DMS114 treated with DMSO at 0.1 percent for 48 hours (cell line): ENCODE measurements around the gene PLCL2.

Source experiments
- DNase-seq: peaks from one replicate; lab custom pipeline; 2025; ENCODE audit not compliant: unreplicated experiment; lab: John Stamatoyannopoulos, UW

The PLCL2 gene

GRCh38 chr3:16865335-16865734, 19.4 kb upstream of the PLCL2 start:
- no peak for DNase-seq

GRCh38 chr3:16866571-16866970, 18.2 kb upstream of the PLCL2 start:
- DNase-seq = no peak

- no peak for DNase-seq
Observed at GRCh38 chr3:16868513-16868912, 16.2 kb upstream of the PLCL2 start.

- DNase-seq = no peak
Observed at GRCh38 chr3:16869261-16870005, 15.3 kb upstream of the PLCL2 start.

- DNase-seq = no peak
Observed at GRCh38 chr3:16871915-16872842, 12.6 kb upstream of the PLCL2 start.

DNA sequence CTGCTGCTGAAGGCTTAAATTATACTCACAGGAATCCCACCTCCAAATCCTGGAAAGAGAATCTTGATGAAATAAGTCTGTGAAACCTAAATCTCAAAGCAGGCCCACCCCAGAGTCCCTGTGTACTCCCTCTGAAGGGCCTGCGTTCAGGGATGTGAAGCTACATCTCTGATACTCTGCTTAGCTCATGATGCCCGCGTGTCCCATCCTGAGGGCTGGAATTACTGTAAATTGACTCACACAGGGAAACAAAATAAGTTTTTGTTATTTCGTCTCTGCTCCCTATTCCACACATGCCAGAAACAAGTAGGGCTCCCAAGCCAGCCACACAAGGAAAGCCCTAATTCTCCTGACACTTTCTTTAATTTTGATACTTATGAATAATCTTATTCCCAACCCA, 10.9 kb upstream of the PLCL2 start:
- DNase-seq = no peak

GRCh38 chr3:16875876-16876550, 8.7 kb upstream of the PLCL2 start:
- no peak for DNase-seq

DNA sequence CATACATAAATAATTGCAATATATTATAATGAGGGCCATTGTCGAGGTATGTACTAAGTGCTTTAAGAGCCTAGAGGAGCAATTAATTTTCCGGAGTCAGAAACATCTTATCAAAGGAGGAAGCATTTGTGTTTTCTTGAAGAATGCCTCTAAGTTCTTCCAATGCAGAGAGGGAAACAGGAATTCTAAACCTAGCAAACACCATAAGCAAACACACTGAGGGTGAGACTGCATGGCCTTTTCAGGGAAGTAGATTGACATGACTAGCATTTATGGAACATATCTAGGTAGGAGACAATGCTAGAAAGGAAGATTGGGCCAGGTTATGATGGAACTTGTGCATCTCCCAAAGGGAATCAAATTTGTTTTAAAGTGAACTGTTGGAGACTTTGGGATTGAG, 7.2 kb upstream of the PLCL2 start:
- no peak for DNase-seq

GRCh38 chr3:16877911-16878310, 6.8 kb upstream of the PLCL2 start:
- DNase-seq = no peak

DNA sequence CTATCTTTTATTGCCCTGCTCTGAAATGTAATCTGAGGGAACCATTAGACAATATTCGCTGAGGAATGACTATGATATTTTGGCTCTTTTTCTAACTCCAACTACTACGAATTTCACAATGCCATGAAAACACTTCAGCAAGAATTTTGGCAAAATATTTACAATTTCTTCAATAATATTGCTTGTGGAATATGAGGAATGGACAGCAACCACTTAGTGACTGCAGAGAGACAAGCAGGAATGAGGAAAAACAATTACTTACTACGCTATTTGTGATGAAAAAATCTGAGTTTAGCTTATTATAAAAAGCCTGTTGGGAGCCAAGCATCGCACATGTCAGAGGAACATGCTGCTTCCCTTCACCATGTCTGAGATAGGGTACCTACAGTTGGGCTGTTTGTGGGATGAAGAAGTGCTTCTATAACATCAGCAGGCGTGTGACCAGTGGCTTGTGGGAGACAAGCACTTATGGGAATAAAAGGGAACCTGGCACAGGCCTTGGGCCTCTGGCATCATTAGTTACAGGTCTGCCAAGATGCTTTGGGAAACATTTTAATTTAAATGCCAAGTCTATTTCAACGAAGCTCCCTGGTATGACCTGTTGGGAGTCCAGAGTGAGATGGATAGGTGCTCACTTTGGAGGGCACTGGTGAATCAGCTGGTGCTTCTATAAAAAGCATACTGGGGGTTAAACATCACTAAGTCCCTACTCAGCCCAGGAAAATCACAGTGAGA, 2.7 kb upstream of the PLCL2 start:
- DNase-seq = no peak

DNA sequence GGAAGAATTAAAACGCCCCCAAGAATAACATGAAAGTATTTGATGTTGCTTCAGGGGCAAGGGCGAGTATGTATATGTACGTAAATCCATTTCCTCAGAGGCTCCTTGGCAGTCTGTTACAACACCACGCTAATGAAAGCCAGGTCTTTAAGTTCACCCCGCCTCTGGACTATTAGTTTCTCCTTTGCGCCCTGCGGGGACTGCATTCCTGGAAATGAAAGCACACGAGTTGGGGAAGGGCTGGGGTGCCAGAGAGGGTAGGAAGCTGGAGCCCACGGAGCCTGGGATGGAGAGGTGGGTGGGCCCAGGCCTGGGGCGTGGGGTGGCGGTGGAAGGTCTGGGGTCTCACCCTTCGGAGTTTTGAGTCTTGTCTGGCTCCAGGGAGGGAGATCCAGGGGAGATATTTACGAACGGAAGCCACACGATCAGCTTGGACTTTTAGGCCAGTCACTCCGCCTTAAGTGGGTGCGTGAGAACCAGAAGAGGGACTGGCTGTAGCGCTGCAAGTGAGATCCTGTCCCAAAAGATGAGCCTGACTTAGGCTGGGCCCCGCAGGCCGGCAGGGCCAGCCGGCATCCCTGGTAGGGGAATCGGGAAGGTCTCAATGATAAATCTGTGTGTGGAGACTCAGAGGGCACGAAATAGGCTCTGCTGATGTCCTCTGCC, 1.6 kb upstream of the PLCL2 start:
- no peak for DNase-seq

- DNase-seq = no peak
Observed at GRCh38 chr3:16883723-16884083, 1.1 kb upstream of the PLCL2 start.

- peak; percentile 11 for DNase-seq
Observed at GRCh38 chr3:16884084-16884747, 539 bp upstream of the PLCL2 start.

DNA sequence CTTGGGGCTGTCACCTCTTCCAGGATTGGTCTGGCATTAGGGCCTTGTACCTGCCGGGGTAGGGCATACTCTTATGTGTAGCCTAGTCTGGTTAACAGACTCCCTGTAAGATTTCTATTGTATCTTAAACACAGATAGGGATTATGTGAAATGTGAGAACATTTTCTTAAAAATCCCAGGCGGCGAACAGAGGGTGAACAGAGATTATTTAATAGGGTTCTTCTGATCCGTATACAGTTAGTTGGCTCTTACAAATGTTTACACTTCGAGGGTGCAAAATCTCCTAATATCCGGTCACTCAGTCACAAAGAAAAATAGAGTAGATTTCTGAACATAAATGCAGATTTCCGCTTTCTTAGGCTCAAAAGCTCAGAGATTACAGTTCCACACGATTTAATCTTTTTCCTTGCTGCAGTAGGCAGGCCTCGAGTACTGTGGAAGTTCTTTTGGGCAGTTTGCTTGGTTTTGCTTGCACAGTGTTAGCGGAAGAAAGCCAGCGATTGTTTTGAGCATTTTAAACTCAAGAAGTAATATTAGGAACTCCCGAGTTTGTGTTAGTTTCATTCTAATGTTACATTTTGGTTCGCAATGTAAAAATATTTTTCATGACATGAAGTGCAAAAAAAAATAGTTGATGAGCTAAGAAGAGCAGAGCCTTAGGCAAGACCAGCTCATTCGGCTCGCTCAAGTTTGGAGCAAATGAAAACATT, 993 bp downstream of the PLCL2 start:
- DNase-seq = no peak

DNA sequence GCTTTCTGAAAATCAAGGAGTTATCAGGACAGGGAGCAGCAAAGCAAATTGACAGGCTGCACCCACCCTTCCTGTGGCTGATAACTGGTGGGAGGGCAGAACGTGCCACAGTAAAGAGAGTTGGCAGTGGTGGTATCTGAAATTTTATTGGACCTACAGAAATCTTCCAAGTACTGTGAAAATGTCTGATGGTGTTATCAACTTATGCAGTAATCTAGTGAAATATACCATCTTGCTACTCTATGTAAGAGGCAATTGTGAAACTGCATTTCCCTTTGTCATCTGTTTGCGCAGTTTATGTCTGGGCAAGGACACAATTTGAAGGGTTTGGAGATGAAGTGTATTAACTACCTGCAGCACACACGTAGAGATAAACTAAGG, 1.5 kb downstream of the PLCL2 start:
- DNase-seq = no peak

DNA sequence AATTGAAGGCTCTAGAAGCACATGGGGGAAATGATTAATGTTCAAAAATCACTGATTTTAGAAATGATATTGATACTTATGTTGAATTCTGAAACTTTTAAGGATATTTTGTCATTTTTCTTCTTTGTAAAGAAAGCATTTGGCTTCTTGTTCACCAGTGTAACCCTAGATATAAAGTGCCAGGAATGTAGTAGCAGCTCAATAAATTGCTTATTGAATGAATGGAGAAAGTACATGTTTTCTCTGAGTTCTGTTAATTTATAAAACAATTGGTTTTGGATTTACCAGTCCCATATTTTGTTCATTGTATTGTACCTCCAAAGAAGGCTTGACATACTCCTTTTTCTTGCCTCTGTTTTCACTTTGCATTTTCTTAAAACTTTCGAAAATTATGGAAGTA, 2.4 kb downstream of the PLCL2 start:
- no peak for DNase-seq

GRCh38 chr3:16888356-16888755, 3.6 kb downstream of the PLCL2 start:
- DNase-seq = no peak

- no peak for DNase-seq
Observed at GRCh38 chr3:16888785-16889607, 4.2 kb downstream of the PLCL2 start.
